CD4-positive, alpha-beta T cell treated with Interleukin-1 beta for 1 hour (primary cell): Measurements from ENCODE around the gene DPAGT1.
A peak's percentile ranks its signal among the peaks of the same experiment; 100 is the strongest.
"Not testable (repeated sequence)": the region's sequence is repeated elsewhere in the genome, so short reads cannot be mapped to it uniquely, and the experiment has no call there.

Experiments
- DNase-seq, 2 donors: peaks; one replicate each; pipeline ENCODE4 v3.0.0-alpha.2; 2020 to 2022

DPAGT1 gene

GRCh38 chr11:119115484-119116234 is 14.0 kb upstream of the DPAGT1 start:
- peak; percentile 33 to 56 for DNase-seq

- DNase-seq = no peak
Observed at GRCh38 chr11:119114351-119114750, 12.7 kb upstream of the DPAGT1 start.

DNA sequence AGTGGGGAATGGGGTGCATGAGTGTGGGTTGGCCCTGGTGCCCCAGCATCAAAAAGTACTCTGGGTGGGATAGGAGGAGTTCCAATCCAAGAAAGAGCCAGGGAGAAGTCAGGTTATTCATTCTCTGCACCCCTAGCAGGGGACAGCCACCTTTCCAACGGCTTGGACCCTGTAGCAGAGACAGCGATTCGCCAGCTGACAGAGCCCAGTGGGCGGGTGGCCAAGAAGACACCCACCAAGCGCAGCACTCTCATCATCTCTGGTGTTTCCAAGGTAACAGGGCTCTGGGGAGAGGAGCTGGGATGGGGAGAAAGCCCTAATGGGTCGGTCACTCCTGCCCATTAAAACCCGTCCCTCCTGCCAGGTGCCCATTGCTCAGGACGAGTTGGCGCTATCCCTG is 12.1 kb upstream of the DPAGT1 start:
- no peak for DNase-seq

- DNase-seq = no peak
Observed at GRCh38 chr11:119112314-119113020, 10.8 kb upstream of the DPAGT1 start.

- no peak for DNase-seq
Observed at GRCh38 chr11:119111361-119111925, 9.8 kb upstream of the DPAGT1 start.

GRCh38 chr11:119110439-119110838 is 8.8 kb upstream of the DPAGT1 start:
- DNase-seq = no peak

DNA sequence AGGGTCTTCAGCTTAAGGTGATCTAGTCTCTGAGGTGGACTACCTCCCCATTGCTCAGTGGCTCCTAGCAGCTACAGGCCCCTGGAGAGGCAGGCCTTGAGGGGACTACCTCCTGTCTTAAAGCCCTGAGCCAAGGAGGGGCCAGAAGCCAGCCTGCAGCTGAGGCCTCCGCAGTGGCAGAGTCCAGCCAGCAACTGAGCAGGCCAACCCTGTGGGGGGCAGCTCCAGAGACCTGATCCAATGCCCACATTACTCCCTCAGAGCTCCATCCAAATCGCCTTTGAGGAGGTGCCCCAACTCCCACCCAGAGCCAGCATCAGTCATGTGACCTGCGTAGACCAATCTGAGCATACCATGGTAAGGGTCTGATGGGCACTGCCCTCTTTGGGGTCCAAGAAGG is 8.2 kb upstream of the DPAGT1 start:
- no peak for DNase-seq

DNA sequence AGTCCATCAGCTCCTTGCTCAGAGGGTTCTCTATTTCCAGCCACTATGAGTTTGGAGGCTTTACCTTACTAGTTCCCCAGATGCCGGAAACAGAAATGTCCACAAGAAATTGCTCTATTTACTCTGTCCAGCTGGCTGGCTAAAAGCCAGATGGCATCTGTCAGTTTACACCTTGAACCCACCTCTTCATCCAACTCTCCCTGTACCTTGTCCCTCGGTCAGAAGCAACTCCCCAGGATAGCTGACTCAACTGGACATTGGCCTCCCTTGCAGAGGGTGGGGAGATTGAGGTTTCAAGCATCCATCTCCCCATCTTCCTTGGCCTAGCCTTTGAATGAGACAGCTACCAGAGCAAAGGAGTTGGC is 7.2 kb upstream of the DPAGT1 start:
- no peak for DNase-seq

- peak in 1 of 2 donors; percentile 28 for DNase-seq
Observed at GRCh38 chr11:119108146-119108856, 6.6 kb upstream of the DPAGT1 start.

DNA sequence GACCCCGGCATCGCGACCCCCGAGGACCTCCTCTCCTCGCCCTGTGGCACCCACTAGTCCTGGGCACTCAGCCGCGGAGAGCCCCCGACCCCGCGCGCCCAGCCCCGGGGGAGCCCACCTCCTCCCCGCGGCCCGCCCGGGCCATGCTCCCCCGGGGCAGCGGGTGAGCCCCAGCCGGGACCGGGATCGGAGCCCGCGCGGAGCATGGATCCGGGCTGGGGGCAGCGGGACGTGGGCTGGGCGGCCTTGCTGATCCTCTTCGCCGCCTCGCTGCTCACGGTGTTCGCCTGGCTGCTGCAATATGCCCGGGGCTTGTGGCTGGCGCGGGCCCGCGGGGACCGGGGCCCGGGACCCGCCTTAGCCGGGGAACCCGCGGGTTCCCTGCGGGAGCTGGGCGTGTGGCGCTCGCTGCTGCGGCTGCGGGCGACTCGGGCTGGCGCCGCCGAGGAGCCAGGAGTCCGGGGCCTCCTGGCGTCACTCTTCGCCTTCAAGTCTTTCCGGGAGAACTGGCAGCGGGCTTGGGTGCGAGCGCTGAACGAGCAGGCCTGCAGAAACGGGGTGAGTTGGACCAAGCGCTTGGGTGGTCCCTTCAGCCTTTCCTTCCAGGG is 6.0 kb upstream of the DPAGT1 start:
- DNase-seq = no peak

DNA sequence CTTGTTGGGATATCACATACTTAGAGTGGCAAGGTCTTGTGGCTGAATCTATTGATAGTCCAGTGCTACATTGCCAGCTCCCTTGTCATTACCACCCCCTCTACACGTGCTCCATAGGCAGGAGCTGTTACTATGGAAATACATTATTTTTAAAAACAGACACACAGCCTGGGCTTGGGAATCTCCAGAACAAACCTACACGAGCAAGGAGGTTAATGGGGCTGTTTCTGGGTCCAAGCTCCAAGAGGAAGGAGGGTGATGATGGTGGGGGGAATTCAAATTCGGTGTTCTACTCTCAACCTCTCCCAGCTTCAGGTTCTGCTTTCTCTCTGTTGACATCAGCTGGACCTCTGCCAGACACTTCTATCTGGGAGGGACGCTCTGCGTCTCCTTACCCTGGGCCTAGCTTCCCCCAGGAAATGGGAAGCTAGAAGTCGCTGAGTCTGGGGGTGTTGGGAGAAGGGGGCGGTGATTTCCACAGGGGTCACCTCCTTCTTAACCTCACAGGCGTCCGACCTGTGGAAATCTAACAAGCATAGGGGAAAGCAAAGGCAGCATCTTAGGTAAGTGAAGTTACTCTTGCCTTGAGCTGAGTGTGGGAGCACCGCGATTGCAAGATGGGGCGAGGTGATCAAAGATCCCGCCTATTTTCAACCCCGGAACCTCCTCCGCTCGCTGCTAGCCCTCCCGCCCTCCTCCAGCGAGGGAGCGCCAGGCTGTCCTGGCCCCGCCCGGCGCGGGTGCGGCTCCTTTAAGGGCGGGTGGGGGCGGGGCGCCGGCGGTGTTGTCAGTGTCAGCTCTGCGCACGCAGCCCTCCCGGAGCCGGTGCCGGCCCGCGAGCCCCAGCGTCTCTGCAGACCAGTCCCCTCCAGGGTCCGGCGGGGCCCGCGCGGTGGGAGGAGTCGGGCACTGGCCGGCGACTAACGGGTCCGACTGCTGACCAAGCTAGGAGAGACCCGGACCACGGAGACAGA is 5.2 kb upstream of the DPAGT1 start, which contains the start of gene C2CD2L:
Gene C2CD2L (plus strand): TSS at position 781 of the 974 bp plus-strand sequence. CDS start 398 bp downstream, outside the sequence.
- DNase-seq = peak; percentile 90 to 92

DNA sequence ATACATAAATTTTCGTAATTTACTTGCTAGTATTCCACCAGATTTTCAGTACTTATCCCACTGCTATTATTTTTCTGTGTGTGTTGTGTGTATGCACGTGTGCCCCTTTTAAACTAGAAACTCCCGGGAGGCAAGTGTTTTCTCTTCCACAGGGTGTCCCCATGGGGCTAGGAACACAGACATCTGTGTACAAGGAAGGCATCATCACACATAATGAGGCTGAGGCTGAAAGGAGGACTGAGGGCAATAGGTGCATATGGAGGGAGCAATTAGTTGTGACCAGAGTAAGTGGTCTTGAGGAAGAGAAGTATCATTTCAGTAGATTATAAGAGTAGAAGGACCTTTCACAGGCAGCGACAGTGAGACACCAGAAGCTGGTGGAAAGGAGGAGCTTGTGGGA is 2.1 kb upstream of the DPAGT1 start:
- DNase-seq = no peak

GRCh38 chr11:119103161-119103664 is 1.6 kb upstream of the DPAGT1 start:
- DNase-seq = not testable (repeated sequence)

- DNase-seq = no peak
Observed at GRCh38 chr11:119100994-119101758, 477 bp downstream of the DPAGT1 start.

- DNase-seq = no peak
Observed at GRCh38 chr11:119100246-119100970, 1.2 kb downstream of the DPAGT1 start.

- no peak for DNase-seq
Observed at GRCh38 chr11:119099711-119100110, 1.9 kb downstream of the DPAGT1 start.

GRCh38 chr11:119095066-119095880 is 6.4 kb downstream of the DPAGT1 start:
- peak; percentile 100 for DNase-seq

DNA sequence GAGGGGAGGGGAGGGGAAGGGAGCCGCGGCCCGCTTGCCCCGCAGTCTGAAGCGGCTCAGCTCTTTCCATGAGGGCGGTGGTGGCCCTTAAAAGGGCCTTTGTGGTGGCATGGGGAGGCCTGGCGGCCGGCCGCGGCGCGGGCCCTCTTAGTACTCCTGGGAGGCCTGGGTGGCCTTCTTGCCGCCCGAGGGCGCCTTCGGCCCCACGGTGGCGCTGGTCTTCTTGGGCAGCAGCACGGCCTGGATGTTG is 6.9 kb downstream of the DPAGT1 start:
- peak; percentile 71 to 81 for DNase-seq
